ENCODE results near the gene YBEY. TPM values are rescaled to one million over a fixed set of nuclear protein-coding genes. Genes with fewer than 3 reads are reported as not detected.
"Not testable (repeated sequence)": the region's sequence is repeated elsewhere in the genome, so short reads cannot be mapped to it uniquely, and the experiment has no call there.

YBEY gene
- total RNA-seq, 1 donor from 2014 or later = 18.3 TPM

DNA sequence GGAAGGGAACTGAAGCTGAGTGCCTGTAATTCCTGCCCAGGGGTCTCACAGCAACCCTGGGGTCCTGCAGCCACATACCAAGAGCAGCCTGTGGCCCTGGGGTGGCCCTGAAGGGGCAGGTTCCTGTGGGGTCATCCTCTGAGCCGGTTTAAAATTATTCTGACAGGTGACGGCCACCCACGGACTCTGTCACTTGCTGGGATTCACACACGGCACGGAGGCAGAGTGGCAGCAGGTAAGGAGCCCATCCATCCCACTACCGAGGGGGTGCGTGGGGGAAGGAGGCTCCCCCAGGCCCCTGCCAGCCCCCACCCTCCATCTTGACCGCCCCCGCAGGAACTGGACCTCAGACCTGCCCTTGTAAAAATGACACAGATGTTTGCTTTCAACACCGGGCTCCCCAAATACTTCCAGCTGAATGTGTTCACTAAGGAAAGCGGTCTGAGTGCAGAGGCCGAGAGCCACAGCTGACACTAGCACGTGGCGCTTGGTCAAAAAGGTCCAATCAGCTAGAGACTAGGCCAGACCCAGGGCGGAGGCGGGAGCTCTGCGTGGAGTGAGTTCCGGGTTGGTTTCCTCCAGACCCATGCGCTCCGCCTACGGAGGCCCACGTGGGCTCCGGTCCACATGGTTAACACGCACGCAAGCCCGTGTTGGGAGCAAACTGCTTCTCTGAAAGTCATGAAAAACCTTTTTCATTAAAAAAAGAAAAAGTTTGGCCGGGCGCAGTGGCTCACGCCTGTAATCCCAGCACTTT, 10.0 kb downstream of the YBEY start:
- peak; percentile 94 for ATAC-seq
- peak; percentile 94 for DNase-seq
- intact Hi-C loops (cut with micrococcal nuclease) = no loop called here

DNA sequence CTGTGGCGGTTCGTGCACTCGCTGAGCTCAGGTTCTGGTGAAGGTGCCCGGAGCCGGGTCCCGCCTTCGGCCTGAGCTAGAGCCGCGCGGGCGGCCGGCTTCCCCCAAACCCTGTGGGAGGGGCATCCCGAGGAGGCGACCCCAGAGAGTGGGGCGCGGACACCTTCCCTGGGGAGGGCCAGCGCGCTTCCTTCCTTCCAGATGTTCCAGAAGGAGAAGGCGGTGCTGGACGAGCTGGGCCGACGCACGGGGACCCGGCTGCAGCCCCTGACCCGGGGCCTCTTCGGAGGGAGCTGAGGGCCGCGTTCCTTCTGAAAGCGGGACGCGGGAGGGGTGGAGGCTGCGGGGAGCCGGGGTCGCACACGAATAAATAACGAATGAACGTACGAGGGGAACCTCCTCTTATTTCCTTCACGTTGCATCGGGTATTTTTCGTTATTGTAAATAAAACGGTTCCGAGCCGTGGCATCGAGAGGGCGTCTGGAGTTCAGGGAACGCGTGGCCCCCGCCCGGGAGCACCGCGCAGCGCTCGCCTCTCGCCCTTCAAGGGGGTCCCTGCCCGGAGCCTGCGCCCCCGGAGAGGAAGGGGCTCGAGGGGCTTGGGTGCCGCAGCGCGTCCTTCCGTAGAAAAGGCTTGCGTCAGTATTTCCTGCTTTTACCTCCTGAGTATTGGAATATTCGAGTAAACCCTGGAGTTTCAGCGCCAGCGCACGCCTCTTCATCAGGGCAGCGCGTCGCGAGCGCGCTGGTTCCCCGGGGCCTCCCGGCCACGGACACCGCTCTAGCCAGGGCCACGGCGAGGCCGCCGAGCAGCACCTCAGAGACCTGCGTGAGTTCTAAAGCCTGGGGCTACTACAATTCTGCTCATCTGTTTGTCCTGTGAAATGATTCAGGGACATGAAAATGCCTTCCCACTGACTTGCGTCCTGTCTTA, 11.5 kb downstream of the YBEY start:
- ATAC-seq (peak; percentile 44), DNase-seq (peak; percentile 65)
- intact Hi-C loops (cut with micrococcal nuclease) = no loop called here

DNA sequence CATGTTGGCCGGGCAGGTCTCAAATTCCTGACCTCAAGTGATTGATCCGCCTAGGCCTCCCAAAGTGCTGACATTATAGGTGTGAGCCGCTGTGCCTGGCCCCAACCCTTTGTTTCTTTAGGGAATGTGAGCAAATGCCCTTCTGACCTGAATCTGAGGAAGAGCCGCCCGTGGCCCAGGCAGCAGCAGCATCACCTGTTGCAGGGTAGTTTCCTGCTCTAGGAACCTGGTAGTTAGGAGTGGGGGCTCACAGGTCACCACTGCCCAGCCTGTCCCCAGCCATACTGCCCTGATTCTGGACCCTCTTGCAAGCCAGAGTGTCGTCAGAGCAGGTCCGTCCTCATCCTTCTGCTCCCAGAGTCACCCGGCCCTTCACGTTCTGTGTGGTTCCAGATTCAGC, 13.0 kb downstream of the YBEY start:
- DNase-seq (no peak), ATAC-seq (no peak)
- intact Hi-C loops (cut with micrococcal nuclease) = no loop called here

DNA sequence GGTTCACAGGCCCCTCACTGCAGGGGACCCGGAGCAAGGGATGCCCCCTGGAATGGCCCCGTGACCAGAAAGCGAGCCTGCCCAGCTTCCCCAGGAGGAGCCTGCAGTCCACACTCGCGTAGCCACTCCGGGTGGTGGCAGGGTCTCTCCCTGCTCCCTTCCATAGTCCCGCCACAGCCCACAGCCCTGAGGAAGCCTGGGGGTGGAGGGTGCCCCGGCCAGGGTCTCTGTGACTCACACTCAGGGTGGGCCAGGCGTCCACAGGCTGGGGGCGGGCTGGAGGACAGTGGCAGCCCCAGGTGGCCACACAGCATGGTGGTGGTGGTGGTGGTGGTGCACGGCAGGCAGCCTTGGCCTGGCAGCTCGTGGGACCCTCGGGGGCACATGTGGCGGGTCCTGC, 15.6 kb downstream of the YBEY start:
- intact Hi-C loops (cut with micrococcal nuclease) = no loop called here
- no peak for ATAC-seq
- no peak for DNase-seq

DNA sequence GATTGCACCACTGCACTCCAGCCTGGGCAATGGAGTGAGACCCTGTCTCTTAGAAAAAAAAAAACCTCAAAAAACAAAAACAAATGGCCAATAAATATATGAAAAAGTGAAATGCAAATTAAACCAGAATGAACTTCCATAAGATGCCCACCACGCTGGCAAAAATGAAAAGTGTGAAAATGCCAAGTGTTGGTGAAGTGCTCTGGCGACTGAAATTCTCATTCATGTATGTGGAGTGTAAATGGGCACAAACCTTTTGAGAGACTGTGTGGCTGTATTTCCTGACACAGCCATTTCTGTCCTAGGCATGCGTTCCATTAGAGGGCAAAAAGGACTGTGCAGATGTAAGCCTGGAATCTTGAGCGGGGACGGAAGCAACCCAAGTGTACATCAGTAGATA, 18.3 kb downstream of the YBEY start:
- ATAC-seq (no peak), DNase-seq (no peak)
- intact Hi-C loops (cut with micrococcal nuclease) = no loop called here

DNA sequence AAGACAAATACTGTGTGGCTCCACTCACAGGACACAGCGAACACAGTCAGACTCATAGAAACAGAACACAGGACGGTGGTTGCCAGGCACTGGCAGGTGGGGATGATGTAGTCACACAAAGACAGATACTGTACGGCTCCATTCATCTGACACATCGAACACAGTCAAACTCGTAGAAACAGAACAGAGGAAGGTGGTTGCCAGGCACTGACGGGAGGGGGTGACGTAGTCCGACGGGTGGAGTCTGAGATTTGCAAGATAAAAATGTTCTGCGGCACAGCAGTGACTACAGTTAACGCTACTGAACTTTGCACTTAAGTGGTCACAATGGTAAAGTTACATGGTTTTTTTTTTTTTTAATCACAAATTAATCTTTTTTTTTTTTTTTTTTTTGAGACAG, 18.8 kb downstream of the YBEY start:
- intact Hi-C loops (cut with micrococcal nuclease) = no loop called here
- no peak for DNase-seq
- no peak for ATAC-seq

DNA sequence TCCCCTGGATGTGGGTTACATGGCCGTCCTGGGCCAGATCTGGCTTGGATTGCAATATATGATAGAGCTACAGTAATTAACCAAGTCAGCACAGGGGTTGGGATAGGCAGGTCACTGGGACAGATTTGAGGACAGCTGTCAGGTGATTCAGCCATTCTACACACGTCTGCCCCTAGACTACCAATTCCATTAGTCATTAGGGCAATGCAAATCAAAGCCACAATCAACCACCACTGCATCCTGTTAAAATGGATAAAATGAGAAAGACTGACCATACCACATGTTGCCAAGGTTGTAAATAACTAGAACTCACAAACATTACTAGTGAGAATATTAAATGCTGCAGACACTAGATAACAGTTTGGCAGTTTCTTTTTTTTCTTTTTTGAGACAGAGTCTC, 21.5 kb downstream of the YBEY start:
- DNase-seq = no peak
- intact Hi-C loops (cut with micrococcal nuclease) = no loop called here
- ATAC-seq = no peak

DNA sequence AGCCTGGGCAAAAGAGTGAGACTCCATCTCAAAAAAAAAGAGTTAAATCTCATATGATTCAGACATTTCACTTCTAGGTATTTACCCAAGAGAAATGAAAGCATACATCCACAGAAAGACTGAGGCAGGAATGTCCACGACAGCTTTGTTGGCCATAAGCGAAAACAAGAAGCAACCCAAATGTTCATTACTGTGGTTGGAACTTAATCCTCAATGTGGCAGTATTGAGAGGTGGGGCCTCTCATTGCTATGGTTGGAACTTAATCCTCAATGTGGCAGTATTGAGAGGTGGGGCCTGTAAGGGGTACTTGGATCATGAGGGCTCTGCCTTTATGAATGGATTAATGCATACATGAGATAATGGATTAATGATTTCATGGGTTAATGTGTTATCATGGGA, 22.3 kb downstream of the YBEY start:
- no peak for DNase-seq
- intact Hi-C loops (cut with micrococcal nuclease) = no loop called here
- ATAC-seq = no peak

DNA sequence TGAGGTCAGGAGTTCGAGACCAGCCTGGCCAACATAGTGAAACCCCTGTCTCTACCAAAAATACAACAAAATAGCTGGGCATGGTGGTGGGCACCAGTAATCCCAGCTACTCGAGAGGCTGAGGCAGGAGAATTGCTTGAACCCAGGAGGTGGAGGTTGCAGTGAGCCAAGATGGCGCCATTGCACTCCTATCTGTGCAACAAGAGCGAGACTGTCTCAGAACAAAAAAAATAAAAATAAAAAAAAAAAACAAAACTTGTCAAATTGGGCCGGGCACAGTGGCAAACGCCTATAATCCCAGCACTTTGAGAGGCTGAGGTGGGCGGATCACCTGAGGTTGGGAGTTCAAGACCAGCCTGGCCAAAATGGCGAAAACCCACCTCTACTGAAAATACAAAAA, 24.1 kb downstream of the YBEY start:
- DNase-seq; ATAC-seq; intact Hi-C loops (cut with micrococcal nuclease): not testable (repeated sequence)

DNA sequence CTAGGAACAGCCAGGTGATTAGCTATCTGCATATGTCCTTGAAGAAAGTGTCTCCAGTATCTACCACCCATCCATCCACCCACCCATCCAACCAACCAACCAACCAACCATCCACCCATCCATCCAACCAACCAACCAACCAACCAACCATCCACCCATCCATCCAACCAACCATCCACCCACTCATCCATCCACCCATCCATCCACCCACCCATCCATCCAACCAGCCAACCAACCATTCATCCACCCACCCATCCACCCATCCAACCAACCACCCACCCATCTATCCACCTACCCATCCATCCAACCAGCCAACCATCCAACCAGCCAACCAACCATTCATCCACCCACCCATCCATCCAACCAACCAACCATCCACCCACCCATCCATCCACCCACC, 25.4 kb downstream of the YBEY start:
- DNase-seq (no peak), ATAC-seq (no peak)
- intact Hi-C loops (cut with micrococcal nuclease) = no loop called here

DNA sequence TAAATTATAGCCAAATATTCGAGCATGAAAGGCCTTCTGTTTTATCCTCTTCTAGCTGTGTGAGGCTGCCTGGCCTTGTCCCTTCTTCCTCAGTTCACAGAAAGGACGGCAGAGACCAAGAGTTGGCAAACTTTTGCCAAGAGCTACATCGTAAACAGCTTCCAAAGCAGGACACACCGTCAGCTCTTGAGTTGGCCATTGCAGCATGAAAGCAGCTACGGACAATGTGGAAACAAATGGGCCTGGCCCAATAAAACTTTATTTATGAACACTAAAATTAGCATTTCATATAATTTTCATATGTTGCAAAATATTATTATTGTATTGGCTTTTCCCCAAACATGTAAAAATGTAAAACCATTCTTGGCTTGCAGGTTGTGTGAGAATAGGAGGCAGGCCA, 26.8 kb downstream of the YBEY start:
- intact Hi-C loops (cut with micrococcal nuclease) = no loop called here
- no peak for DNase-seq
- no peak for ATAC-seq

DNA sequence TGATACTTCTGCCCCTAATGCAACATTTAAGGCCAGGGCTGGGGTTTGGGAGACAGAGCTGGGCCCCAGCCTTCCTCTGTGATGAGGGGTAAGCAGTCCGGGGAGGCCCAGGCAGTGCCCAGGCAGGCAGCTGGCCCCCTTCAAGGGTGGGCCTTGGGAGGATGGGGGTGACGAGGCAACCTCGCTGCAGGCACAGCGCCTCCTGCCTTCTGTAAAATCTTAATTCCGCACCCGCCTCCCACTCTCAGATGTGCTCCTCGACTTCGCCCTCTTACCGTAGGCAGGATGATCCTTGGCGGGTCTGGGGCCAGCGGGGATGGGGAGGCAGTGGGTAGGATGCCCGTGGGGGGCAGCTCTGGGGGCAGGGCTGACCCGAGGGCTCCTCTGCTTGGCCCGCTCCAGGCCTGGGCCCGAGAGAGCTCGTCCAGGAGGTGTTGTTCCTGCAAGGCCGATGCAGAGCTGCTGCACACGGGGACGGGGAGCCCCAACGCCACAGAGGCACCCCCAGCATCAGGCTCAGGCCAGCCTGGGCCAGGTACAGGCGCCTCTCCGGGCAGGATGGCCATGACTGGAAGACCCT, 28.4 kb downstream of the YBEY start:
- ATAC-seq (no peak), DNase-seq (no peak)
- intact Hi-C loops (cut with micrococcal nuclease) = no loop called here

DNA sequence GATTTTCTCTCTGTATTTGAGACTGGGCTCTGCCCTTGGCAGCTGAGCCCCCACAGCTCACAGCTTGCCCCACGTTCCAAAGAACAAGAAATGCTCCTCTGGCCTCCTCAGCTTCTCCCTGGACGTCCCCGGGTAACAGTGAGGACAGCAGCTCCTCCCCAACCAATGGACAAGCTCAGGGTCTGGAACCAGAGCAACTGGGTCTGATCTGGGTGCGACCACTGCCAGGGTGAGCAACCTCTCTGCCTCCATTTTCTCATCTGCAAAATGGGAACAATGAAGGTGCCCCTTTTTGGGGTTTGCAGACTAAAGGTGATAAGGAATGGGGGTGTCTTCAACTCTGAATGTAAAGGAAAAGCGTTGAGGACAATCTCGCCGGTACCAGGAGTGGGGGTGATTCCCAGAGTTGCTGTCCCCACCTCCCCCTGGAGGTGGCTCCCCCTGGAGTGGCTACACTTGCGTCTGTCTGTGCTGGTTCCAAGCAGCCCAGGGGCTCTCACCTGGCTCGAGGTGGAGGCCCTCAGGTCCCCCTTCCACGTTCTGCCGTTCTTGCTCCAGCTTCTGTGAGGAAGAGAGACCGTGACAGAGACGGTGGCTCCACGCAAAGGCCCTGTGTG, 30.7 kb downstream of the YBEY start:
- no peak for DNase-seq
- no peak for ATAC-seq
- intact Hi-C loops (cut with micrococcal nuclease) = no loop called here

DNA sequence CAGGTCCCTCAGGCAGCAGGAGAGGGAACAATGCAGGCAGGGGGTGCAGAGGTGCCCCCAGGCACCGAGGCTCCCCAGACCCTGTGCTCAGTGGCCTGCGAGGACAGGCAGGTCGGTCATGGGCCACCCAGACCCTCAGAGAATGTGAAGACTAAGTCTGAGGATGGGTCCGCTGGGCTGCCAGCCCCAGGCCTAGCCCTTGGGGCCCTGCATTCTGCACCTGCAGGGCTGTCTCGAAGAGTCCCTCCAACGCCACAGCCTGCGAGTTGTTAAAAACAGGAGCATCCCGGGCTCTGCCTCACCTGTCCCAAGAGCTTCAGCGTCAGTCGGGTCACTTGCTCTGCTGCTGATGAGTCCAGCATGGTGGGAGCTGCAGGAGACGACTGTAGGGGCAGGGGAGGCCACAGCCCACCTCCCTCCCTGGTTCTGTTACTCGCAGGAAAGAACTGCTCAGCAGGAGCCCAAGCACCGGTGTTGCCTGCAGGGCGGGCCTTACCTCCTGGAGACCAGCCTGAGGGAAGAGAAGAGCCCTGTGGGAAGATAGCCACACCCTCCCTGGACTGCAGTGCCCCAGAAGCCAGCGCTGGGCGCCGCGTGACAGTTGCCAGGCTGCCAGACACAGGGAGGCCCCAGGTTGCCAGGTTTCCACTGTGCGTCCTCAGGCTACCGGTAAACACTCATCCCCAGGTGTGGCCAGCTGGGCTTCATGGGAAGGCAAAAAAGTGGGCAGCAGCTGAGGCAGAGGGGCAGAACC, 31.7 kb downstream of the YBEY start:
- DNase-seq (peak; percentile 85), ATAC-seq (peak; percentile 93)
- intact Hi-C loops (cut with micrococcal nuclease) = no loop called here

DNA sequence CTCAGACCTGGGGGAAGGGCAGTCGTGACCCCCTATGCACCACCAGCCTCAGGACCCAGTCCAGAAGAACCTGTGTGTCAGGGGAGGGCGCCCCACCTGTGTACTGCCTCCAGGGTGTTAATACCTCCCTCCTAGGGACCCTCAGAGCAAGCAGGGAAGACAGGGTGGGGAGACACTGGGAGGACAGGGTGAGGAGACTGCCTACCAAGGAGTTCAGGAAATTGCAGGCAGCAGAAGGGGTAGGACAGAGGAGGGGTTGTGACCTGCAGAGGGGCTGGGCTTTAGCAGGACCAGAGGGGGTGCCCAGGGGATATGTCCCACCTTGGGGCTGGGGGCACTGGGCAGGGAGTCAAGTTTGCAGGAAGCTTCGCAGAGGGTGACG, 32.3 kb downstream of the YBEY start:
- DNase-seq (no peak), ATAC-seq (no peak)
- intact Hi-C loops (cut with micrococcal nuclease) = no loop called here

DNA sequence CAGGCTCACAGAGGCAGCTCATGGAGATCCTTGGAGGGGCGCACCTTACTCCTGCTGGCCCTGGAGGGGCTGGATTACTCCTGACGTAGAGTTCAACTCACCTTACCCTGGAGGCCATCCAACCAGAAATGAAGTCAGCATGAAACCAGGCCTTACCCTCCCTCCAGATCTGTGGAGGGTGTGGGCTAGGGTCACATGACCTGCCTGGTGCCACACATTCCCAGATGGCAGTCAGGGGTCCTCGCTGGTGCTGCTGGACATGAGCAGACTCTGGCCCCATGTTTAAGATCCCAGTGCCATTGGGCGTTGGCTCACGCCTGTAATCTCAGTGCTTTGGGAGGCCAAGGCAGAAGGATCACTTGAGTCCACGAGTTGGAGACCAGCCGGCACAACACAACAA, 33.0 kb downstream of the YBEY start:
- intact Hi-C loops (cut with micrococcal nuclease) = no loop called here
- ATAC-seq (no peak), DNase-seq (no peak)

DNA sequence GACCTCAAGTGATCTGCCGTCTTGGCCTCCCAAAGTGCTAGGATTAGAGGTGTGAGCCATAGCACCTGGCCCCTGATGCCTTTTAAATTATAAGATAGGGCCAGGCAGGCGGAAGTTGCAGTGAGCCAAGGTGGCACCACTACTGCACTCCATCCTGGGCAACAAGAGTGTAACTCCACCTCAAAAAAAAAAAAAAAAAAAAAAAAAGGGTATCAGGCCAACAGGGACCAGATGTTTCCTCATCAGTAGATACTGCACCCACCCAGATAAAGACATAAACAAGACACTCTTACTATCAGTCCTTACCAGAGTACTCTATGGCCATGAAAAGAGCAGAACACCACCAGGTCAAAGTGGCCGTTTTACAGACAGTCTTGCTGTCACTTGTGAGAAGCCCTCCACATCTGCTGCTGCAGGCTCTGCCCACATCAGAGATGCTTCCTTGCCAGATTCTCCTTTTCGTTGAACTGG, 34.2 kb downstream of the YBEY start:
- DNase-seq (no peak), ATAC-seq (no peak)
- intact Hi-C loops (cut with micrococcal nuclease) = no loop called here

DNA sequence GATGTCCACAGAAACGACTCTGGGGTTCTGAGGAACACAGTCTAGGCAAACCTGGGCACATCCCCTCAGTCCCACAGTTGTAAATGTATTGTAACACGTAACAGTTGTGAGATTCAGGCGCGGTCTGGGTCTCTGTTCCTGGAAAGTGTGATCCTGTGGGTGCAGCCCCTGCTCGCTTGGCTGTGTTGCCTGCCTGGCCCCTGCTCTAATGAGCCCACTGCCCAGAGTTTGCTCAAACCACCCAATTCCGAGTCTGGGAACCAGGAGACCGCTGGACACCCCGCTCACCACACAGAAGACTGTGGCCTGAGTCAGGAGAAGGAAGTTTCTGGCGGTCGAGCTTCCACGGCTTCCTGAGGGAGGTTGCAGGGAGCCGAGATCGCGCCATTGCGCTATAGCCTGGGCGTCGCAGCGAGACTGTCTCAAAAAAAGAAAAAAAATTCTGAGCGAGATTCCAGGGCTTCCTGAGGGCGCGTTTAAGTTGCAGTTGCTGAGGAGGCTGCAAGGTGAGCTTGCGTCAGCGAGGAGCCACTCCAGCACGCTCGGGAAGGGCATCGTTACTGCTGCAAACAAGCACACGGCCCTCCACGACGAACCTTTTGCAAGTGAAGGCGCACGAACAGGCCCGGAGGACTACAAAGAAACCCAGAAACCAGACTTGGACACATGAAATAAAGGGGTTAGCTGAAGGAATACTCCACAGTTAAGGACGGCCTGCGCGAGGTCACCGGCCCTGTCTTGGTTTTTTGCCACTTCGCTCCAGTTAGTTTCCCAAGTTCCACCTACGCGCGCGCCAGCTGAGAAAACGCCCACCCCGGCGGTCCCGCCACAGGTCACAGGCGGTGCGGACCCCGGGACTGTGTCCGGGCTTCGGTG, 36.4 kb downstream of the YBEY start:
- DNase-seq (no peak), ATAC-seq (no peak)
- intact Hi-C loops (cut with micrococcal nuclease) = no loop called here

Measured in left ventricle myocardium superior (tissue), 1 donor.